GM23248 (cell line): ENCODE data around the gene FOXA1.

Experiments used
- EZH2 ChIP-seq: fragments of 200-600 bp; sonication (generic); IDR thresholded peaks from 2 replicates; pipeline ENCODE4 v1.6.1; 2018; ENCODE audit warnings: antibody characterized with exemption, mild to moderate bottlenecking; ENCODE audit not compliant: insufficient read depth, poor library complexity, severe bottlenecking
- EZH2phosphoT487 ChIP-seq: fragments of 200-600 bp; sonication (generic); IDR thresholded peaks from 2 replicates; pipeline ENCODE4 v1.6.1; 2018; ENCODE audit warnings: antibody characterized with exemption, moderate library complexity, mild to moderate bottlenecking, low read depth; ENCODE audit not compliant: insufficient read depth

- TF ChIP-seq EZH2: no peak
- TF ChIP-seq EZH2phosphoT487: no peak
Observed at GRCh38 chr14:37545174-37545573, 49.9 kb downstream of the FOXA1 start.
